BLaER1 treated with 17β-estradiol and CSF1 and Interleukin-3, amounts not matched to agents 10 nM and 100 nM (cell line): Measurements from ENCODE around the gene PTPN21.

Source experiments
- H3K27ac ChIP-seq, 11 experiments: shearing (Covaris generic); formaldehyde crosslinking; 2 replicates each; pipeline ENCODE4 v1.8.1; 2022
- H3K27me3 ChIP-seq, 11 experiments: shearing (Covaris generic); formaldehyde crosslinking; 2 replicates each; pipeline ENCODE4 v1.8.1; 2022
- H3K36me3 ChIP-seq, 11 experiments: shearing (Covaris generic); formaldehyde crosslinking; 2 replicates each; pipeline ENCODE4 v1.8.1; 2022
- H3K4me1 ChIP-seq, 10 experiments: shearing (Covaris generic); formaldehyde crosslinking; 2 replicates each; pipeline ENCODE4 v1.8.1; 2022
- H3K4me2 ChIP-seq, 11 experiments: shearing (Covaris generic); formaldehyde crosslinking; 2 replicates each; pipeline ENCODE4 v1.8.1; 2022
- H3K4me3 ChIP-seq, 10 experiments: shearing (Covaris generic); formaldehyde crosslinking; 2 replicates each; pipeline ENCODE4 v1.8.1; 2022
- H3K9ac ChIP-seq, 11 experiments: shearing (Covaris generic); formaldehyde crosslinking; 2 replicates each; pipeline ENCODE4 v1.8.1; 2022
- H3K9me3 ChIP-seq, 11 experiments: shearing (Covaris generic); formaldehyde crosslinking; replicated peaks in 1 of 11; 2 replicates each; pipeline ENCODE4 v1.8.1; 2022
- H4K20me1 ChIP-seq, 11 experiments: shearing (Covaris generic); formaldehyde crosslinking; 2 replicates each; pipeline ENCODE4 v1.8.1; 2022
- Cebpa-rat ChIP-seq, 11 experiments: shearing (Covaris generic); IDR thresholded peaks; 2 replicates each; pipeline ENCODE4 v1.8.1; 2022

Gene PTPN21

GRCh38 chr14:88590173-88590572, 35.4 kb upstream of the PTPN21 start:
- no peak for TF ChIP-seq Cebpa-rat (IDR thresholded peaks at IDR 0.05)
- H3K9me3 ChIP-seq, result no peaks in the 10 kb centered on the region; a peak in 1 of 22 replicates
- H3K36me3 ChIP-seq, result peaks cover 79 to 100% (median 98%) of the 10 kb centered on the region in 11 experiments

GRCh38 chr14:88588081-88588480, 33.3 kb upstream of the PTPN21 start:
- H3K4me3 ChIP-seq, result no peak overlapping the region
- no peak for TF ChIP-seq Cebpa-rat (IDR thresholded peaks at IDR 0.05)

More at GRCh38 chr14:88590173-88590572, 35.4 kb upstream of the PTPN21 start:
- peaks cover 0 to under 1% (median 0%) of the 10 kb centered on the region in 10 experiments; a peak in 2 of 20 replicates for H3K4me1 ChIP-seq
- no peaks in the 10 kb centered on the region for H3K27me3 ChIP-seq
- no peak overlapping the region for H3K9ac ChIP-seq
- no peak overlapping the region for H3K4me2 ChIP-seq
- peaks cover 0 to 15% (median 0%) of the 10 kb centered on the region in 11 experiments; a peak in 4 of 22 replicates for H4K20me1 ChIP-seq
- H3K27ac ChIP-seq, result no peak overlapping the region
- H3K4me3 ChIP-seq, result no peak overlapping the region

GRCh38 chr14:88584451-88584850, 29.6 kb upstream of the PTPN21 start:
- Histone ChIP-seq H3K4me1 (no peaks in the 10 kb centered on the region), H3K9me3 (no peaks in the 10 kb centered on the region; a peak in 1 of 22 replicates), H3K4me3 (no peak overlapping the region), H3K9ac (no peak overlapping the region), H3K36me3 (peaks cover 82 to 100% (median 99%) of the 10 kb centered on the region in 11 experiments), H3K27ac (no peak overlapping the region), H3K27me3 (no peaks in the 10 kb centered on the region), H4K20me1 (peaks cover 0 to 26% (median 11%) of the 10 kb centered on the region in 11 experiments; a peak in 11 of 22 replicates), H3K4me2 (no peak overlapping the region)
- TF ChIP-seq Cebpa-rat (IDR thresholded peaks at IDR 0.05), result no peak

More at GRCh38 chr14:88588081-88588480, 33.3 kb upstream of the PTPN21 start:
- Histone ChIP-seq H3K4me2 (no peak overlapping the region), H3K27me3 (no peaks in the 10 kb centered on the region), H3K9ac (no peak overlapping the region), H3K4me1 (no peaks in the 10 kb centered on the region), H3K36me3 (peaks cover 87 to 100% (median 99%) of the 10 kb centered on the region in 11 experiments), H3K9me3 (no peaks in the 10 kb centered on the region; a peak in 1 of 22 replicates), H3K27ac (no peak overlapping the region), H4K20me1 (peaks cover 0 to 23% (median 6%) of the 10 kb centered on the region in 11 experiments; a peak in 9 of 22 replicates)

GRCh38 chr14:88576222-88576621, 21.4 kb upstream of the PTPN21 start:
- Histone ChIP-seq H3K27me3 (no peaks in the 10 kb centered on the region), H3K9ac (no peak overlapping the region), H3K36me3 (peaks cover 97 to 100% (median 100%) of the 10 kb centered on the region in 11 experiments), H3K27ac (no peak overlapping the region), H3K4me1 (no peaks in the 10 kb centered on the region), H3K4me2 (no peak overlapping the region), H3K9me3 (no peaks in the 10 kb centered on the region), H3K4me3 (no peak overlapping the region), H4K20me1 (peaks cover 0 to 4% (median 0%) of the 10 kb centered on the region in 11 experiments; a peak in 3 of 22 replicates)
- no peak for TF ChIP-seq Cebpa-rat (IDR thresholded peaks at IDR 0.05)

- no peak overlapping the region for H3K9ac ChIP-seq
- peaks cover 0 to 19% (median 0%) of the 10 kb centered on the region in 11 experiments; a peak in 2 of 22 replicates for H4K20me1 ChIP-seq
- H3K9me3 ChIP-seq, result peaks cover 5 to 19% (median 14%) of the 10 kb centered on the region in 11 experiments; a peak in 19 of 22 replicates
- H3K4me2 ChIP-seq, result no peak overlapping the region
- H3K27me3 ChIP-seq, result no peaks in the 10 kb centered on the region
- H3K4me3 ChIP-seq, result no peak overlapping the region
- TF ChIP-seq Cebpa-rat (IDR thresholded peaks at IDR 0.05), result no peak
- H3K4me1 ChIP-seq, result no peaks in the 10 kb centered on the region
- H3K36me3 ChIP-seq, result peaks cover 99 to 100% (median 100%) of the 10 kb centered on the region in 11 experiments
- H3K27ac ChIP-seq, result no peak overlapping the region
These were observed 17.3 kb upstream of the PTPN21 start for GRCh38 chr14:88572117-88572516.

- peaks cover 4 to 49% (median 10%) of the 10 kb centered on the region in 11 experiments; a peak in 15 of 22 replicates for H4K20me1 ChIP-seq
- H3K4me3 ChIP-seq, result no peak overlapping the region; a peak in 2 of 20 replicates
- H3K9me3 ChIP-seq, result peaks cover 5 to 26% (median 15%) of the 10 kb centered on the region in 11 experiments; a peak in 19 of 22 replicates
- no peak overlapping the region for H3K4me2 ChIP-seq
- H3K9ac ChIP-seq, result no peak overlapping the region
- no peak overlapping the region for H3K27ac ChIP-seq
- TF ChIP-seq Cebpa-rat (IDR thresholded peaks at IDR 0.05), result no peak
- H3K4me1 ChIP-seq, result peaks cover 8 to 18% (median 13%) of the 10 kb centered on the region in 10 experiments
- H3K36me3 ChIP-seq, result peaks cover 70 to 86% (median 76%) of the 10 kb centered on the region in 11 experiments
- no peaks in the 10 kb centered on the region for H3K27me3 ChIP-seq
These were observed 13.4 kb upstream of the PTPN21 start for GRCh38 chr14:88568196-88568595.

GRCh38 chr14:88565427-88565826, 10.6 kb upstream of the PTPN21 start:
- H3K36me3 ChIP-seq, result peaks cover 43 to 59% (median 48%) of the 10 kb centered on the region in 11 experiments
- peaks cover 11 to 23% (median 17%) of the 10 kb centered on the region in 10 experiments for H3K4me1 ChIP-seq
- H3K27me3 ChIP-seq, result no peaks in the 10 kb centered on the region
- no peak for TF ChIP-seq Cebpa-rat (IDR thresholded peaks at IDR 0.05)
- H3K4me3 ChIP-seq, result no peak overlapping the region
- no peak overlapping the region for H3K4me2 ChIP-seq
- H3K9me3 ChIP-seq, result peaks cover 5 to 26% (median 15%) of the 10 kb centered on the region in 11 experiments; a peak in 19 of 22 replicates
- peaks cover 4 to 51% (median 10%) of the 10 kb centered on the region in 11 experiments; a peak in 15 of 22 replicates for H4K20me1 ChIP-seq
- no peak overlapping the region for H3K9ac ChIP-seq
- H3K27ac ChIP-seq, result no peak overlapping the region

- Histone ChIP-seq H3K4me1 (peaks cover 11 to 23% (median 17%) of the 10 kb centered on the region in 10 experiments), H3K36me3 (peaks cover 27 to 43% (median 32%) of the 10 kb centered on the region in 11 experiments), H3K27me3 (no peaks in the 10 kb centered on the region), H3K4me2 (peak overlapping the region; percentile 70 to 96 (median 82)), H3K27ac (peak overlapping the region in 9 of 11 experiments; percentile 3 to 88 (median 84); a peak in 7 of 22 replicates), H3K9ac (peak overlapping the region; percentile 87 to 95 (median 92)), H3K4me3 (peak overlapping the region; percentile 76 to 99 (median 90)), H4K20me1 (peaks cover 4 to 39% (median 10%) of the 10 kb centered on the region in 11 experiments; a peak in 15 of 22 replicates), H3K9me3 (peaks cover 5 to 24% (median 15%) of the 10 kb centered on the region in 11 experiments; a peak in 19 of 22 replicates)
- TF ChIP-seq Cebpa-rat (IDR thresholded peaks at IDR 0.05), result no peak
These were observed 9.0 kb upstream of the PTPN21 start for GRCh38 chr14:88563845-88564244.

GRCh38 chr14:88562831-88563686, 8.3 kb upstream of the PTPN21 start, which contains the start of gene ZC3H14:
Gene ZC3H14, plus strand, starts transcription at chr14:88563037. Its CDS starts 97 bp downstream, at chr14:88563134.
- H3K9ac ChIP-seq, result peak within 1 kb of the TSS; percentile 87 to 95 (median 92)
- H4K20me1 ChIP-seq, result peaks cover 4 to 32% (median 10%) of the 10 kb centered on the region in 11 experiments; a peak in 15 of 22 replicates
- peaks cover 3 to 16% (median 10%) of the 10 kb centered on the region in 11 experiments; a peak in 19 of 22 replicates for H3K9me3 ChIP-seq
- H3K4me2 ChIP-seq, result peak within 1 kb of the TSS; percentile 70 to 96 (median 82)
- H3K36me3 ChIP-seq, result peaks cover 19 to 35% (median 24%) of the 10 kb centered on the region in 11 experiments
- H3K4me1 ChIP-seq, result peaks cover 11 to 23% (median 17%) of the 10 kb centered on the region in 10 experiments
- H3K27ac ChIP-seq, result peak within 1 kb of the TSS; percentile 72 to 88 (median 86)
- peak within 1 kb of the TSS; percentile 76 to 99 (median 90) for H3K4me3 ChIP-seq
- no peak for TF ChIP-seq Cebpa-rat (IDR thresholded peaks at IDR 0.05)
- no peaks in the 10 kb centered on the region for H3K27me3 ChIP-seq
